HEK293 (cell line): Measurements from ENCODE around the gene KLHL14.
"Not testable (repeated sequence)": the region's sequence is repeated elsewhere in the genome, so short reads cannot be mapped to it uniquely, and the experiment has no call there.

Experiments used
- BCL11A ChIP-seq: fragments of 450-650 bp; formaldehyde crosslinking; IDR thresholded peaks from 2 replicates; pipeline ENCODE4 v1.5.1; 2016; ENCODE audit warnings: low read depth, missing biosample characterization, missing genetic modification characterization
- CTCF ChIP-seq: fragments of 450-650 bp; formaldehyde crosslinking; IDR thresholded peaks from 2 replicates; pipeline ENCODE4 v1.5.1; 2016; ENCODE audit warnings: missing biosample characterization, missing genetic modification characterization
- ZBTB7A ChIP-seq: fragments of 450-650 bp; formaldehyde crosslinking; IDR thresholded peaks from 2 replicates; pipeline ENCODE4 v1.5.1; 2016; ENCODE audit warnings: low read depth, missing biosample characterization, missing genetic modification characterization
- ZFP41 ChIP-seq: fragments of 450-650 bp; formaldehyde crosslinking; IDR thresholded peaks from 2 replicates; pipeline ENCODE4 v1.5.1; 2016; ENCODE audit warnings: missing biosample characterization, missing genetic modification characterization, borderline replicate concordance
- ZNF366 ChIP-seq: fragments of 450-650 bp; formaldehyde crosslinking; conservative IDR thresholded peaks from 2 replicates; pipeline ENCODE4 v1.5.1; 2016; ENCODE audit warnings: missing biosample characterization, missing genetic modification characterization
- ZNF530 ChIP-seq: fragments of 450-650 bp; formaldehyde crosslinking; IDR thresholded peaks from 2 replicates; pipeline ENCODE4 v1.5.1; 2016; ENCODE audit warnings: low read depth, missing biosample characterization, missing genetic modification characterization
- ZNF544 ChIP-seq: fragments of 450-650 bp; formaldehyde crosslinking; IDR thresholded peaks from 2 replicates; pipeline ENCODE4 v1.5.0; 2017; ENCODE audit warnings: missing biosample characterization, missing genetic modification characterization
- ZNF560 ChIP-seq: fragments of 450-650 bp; formaldehyde crosslinking; IDR thresholded peaks from 2 replicates; pipeline ENCODE4 v1.5.1; 2017; ENCODE audit warnings: missing biosample characterization, missing genetic modification characterization, borderline replicate concordance
- ZNF571 ChIP-seq: fragments of 450-650 bp; formaldehyde crosslinking; IDR thresholded peaks from 2 replicates; pipeline ENCODE4 v1.5.0; 2017; ENCODE audit warnings: missing biosample characterization, missing genetic modification characterization

- not testable (repeated sequence) for TF ChIP-seq CTCF; ZNF530 (tag by site-specific recombination); ZBTB7A (tag by site-specific recombination); ZNF544 (tag by site-specific recombination); ZNF366 (tag by site-specific recombination); ZNF560; ZFP41; BCL11A; ZNF571
Observed at GRCh38 chr18:32637659-32638058, 135.2 kb downstream of the KLHL14 start.
